Cardiac fibroblast (primary cell): ENCODE results near the gene HMCN2.

Experiments
- DNase-seq, 2 donors: peaks; one replicate each; pipeline versions ENCODE4 v3.0.0 to v3.0.0-alpha.2; 2010; ENCODE audit warnings: low read depth in 2 of 2
- H3K4me3 ChIP-seq, 2 donors: replicated peaks in 1 of 2; 1 replicate in 1 of 2; 2 replicates in 1 of 2; pipeline ENCODE4 v1.5.1; 2011; ENCODE audit warnings: low read depth in 2 of 2, low read length in 2 of 2, mild to moderate bottlenecking in 2 of 2, moderate library complexity in 1 of 2
- TF ChIP-seq, protein P1 (sequence below): IDR thresholded peaks from one replicate; pipeline ENCODE4 v1.5.1; 2011; ENCODE audit warnings: low read depth, mild to moderate bottlenecking, low read length, inconsistent platforms

The HMCN2 gene

DNA sequence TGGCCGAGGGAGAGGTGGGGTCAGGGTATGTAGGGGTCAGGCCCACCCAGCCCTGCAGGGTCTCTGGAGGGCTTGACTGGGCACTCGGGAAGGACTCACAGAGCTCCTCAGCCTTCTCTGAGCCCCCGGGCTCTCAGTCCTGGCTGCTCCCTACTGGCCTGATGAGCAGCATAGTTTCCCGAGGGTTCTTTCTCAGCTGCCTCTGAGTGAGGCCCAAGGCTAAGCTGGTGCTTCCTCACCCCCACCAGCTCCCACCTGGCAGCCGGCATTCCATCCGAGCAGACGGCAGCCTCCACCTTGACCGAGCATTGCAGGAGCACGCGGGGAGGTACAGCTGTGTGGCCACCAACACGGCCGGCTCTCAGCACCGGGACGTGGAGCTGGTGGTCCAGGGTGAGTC is 56.0 kb downstream of the HMCN2 start:
- no peak overlapping the region for H3K4me3 ChIP-seq
- no peak for DNase-seq
- TF ChIP-seq, protein P1, sequence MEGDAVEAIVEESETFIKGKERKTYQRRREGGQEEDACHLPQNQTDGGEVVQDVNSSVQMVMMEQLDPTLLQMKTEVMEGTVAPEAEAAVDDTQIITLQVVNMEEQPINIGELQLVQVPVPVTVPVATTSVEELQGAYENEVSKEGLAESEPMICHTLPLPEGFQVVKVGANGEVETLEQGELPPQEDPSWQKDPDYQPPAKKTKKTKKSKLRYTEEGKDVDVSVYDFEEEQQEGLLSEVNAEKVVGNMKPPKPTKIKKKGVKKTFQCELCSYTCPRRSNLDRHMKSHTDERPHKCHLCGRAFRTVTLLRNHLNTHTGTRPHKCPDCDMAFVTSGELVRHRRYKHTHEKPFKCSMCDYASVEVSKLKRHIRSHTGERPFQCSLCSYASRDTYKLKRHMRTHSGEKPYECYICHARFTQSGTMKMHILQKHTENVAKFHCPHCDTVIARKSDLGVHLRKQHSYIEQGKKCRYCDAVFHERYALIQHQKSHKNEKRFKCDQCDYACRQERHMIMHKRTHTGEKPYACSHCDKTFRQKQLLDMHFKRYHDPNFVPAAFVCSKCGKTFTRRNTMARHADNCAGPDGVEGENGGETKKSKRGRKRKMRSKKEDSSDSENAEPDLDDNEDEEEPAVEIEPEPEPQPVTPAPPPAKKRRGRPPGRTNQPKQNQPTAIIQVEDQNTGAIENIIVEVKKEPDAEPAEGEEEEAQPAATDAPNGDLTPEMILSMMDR, result no peak

DNA sequence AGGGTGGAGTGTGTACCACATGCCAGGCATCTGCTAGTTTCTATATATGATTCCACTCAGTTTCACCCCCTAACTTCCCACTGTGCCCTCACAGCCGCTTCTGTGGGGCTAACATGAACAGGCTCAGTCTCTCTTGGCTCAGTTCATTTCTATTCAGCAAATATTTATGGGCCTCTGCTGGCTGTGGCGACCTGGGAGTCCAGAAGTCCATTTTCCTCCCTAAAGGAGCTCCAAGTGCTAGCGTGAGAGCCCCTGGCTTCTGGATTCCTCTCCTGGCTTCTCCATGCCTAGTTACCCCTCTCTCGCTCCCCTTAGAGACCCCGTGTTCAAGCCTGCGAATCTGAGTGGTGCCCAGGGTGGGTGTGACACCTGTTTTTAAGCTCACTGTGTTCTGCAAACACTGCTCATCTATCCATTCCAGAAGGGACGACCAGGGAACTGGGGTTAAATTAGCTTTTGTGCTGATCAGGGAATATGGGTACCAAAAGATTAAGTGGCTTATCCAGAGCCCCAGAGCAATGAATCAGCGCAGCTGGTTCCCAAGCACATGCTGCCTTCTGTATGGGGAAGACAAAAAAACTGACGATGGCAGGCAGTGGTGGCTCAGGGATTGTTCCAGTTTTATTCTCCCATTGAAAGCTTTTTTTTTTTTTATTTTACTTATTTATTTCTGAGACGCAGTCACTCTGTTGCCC is 57.6 kb downstream of the HMCN2 start:
- no peak for DNase-seq
- no peak overlapping the region for H3K4me3 ChIP-seq
- TF ChIP-seq, protein P1, result no peak

DNA sequence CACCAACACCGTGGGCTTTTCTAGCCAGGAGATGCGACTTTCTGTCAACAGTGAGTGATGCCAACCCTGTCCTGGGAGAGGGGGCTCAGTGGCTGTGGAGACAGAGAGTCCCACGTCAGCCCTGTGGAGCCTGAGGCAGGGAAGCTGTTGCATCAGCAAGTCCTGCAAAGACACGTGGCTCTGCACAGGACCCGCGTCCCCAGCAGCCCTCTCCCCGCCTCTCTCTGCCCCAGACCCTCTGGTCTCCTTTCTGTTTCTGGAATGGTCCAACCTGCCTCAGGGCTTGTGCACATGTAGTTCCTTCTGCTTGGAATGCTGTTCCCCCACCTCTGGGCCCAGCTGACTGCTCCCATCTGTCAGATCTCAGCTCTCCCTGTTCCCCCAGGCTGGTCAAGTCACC is 60.4 kb downstream of the HMCN2 start:
- TF ChIP-seq, protein P1, result no peak
- no peak for DNase-seq
- no peak overlapping the region for H3K4me3 ChIP-seq

DNA sequence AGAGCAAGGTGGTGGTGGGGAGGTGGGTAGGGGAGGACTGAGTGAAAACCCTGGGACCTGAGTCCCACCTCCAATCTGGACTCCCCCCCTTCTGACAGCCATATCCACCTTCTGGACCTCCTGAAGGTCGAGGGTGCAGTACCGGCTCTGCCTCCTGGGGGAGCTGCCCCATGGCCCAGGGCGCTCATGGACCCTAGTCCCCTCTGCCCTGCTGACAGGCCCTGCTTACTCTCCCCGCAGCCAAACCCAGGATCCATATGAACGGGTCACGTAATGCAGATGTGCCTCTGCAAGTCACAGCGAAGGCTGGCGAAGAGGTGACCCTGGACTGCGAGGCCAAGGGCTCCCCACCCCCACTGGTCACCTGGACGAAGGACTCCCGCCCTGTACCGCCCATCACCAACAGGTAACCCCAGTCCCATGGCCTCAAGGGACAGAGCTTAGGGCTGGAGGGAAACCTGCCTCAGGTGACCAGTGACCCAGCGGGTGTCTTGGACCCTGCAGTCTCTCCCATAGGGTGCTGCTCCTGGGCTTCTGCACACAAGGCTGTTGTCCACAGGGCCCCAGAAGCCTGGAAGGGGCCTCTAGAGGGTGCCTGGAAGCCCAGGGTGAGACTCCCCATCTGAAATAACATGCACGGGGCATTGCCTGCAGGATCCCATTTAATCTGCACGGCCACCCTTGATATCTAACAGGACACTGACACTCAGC is 61.7 kb downstream of the HMCN2 start:
- TF ChIP-seq, protein P1, result peak; percentile 48
- H3K4me3 ChIP-seq, result no peak overlapping the region
- DNase-seq, result no peak

DNA sequence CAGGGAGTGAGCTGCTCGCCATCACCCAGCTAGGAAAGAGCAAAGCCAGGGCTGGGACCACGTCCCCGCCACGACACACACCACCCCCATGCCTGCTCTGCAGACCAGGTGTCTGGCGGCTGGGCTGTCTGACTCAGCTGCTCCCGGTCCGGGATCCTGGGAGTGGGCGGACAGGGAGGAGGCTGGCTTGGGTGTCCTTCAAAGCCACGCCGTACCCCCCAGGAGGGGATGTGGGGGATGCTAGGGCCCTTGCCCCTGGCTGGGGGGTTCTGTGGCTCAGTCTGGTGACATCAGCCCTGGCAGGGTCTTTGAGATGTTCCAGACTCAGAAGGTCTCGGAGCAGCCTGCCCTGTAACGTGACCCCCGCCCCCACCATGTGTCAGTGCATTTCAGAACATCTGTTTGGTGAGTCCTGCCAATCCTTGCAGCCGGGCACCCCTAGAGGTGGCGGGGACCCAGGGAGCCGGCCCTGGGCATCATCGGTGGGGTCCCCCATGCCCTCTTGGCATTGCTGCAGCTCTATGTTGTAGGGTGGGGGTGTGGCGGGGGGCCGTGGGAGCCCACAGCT is 62.3 kb downstream of the HMCN2 start:
- TF ChIP-seq, protein P1, result no peak
- DNase-seq, result peak; percentile 5 to 16
- no peak overlapping the region for H3K4me3 ChIP-seq

DNA sequence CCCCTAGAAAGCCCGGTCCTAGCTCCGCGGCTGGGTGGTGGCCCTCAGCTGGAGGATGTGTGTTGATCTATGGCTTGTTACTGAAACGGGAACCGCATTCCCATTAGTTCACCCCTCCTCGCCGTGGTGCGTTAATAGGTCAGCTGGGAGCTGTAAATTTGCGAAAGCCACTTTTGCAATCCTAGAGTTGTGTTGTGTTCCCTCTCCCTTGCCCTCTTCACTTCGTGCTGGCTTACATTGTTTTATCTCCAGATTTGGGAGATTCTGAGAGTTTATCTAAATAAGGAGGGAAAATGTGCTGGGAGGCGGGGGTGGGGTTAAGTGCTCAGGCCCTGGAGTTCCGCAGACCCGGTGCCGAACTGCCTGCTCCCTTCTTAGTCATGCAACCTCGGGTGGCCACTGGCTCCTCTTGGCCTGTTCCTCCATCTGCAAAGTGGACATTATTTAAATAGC is 62.8 kb downstream of the HMCN2 start:
- peak in 1 of 2 donors; percentile 35 for DNase-seq

More for the DNA sequence above, 62.8 kb downstream of the HMCN2 start:
- H3K4me3 ChIP-seq, result no peak overlapping the region
- TF ChIP-seq, protein P1, result no peak
